IPS DF 4.7 (cell line): ENCODE measurements around the gene KRT12.
A peak's percentile ranks its signal among the peaks of the same experiment; 100 is the strongest.
"Not testable (repeated sequence)": the region's sequence is repeated elsewhere in the genome, so short reads cannot be mapped to it uniquely, and the experiment has no call there.

Source experiments
- DNase-seq: peaks from one replicate; pipeline ENCODE4 v3.0.0-alpha.2; 2013; ENCODE audit warnings: low spot score; ENCODE audit errors: extremely low read depth

The KRT12 gene

GRCh38 chr17:40884708-40885512 lies 17.9 kb upstream of the KRT12 start, which contains the start of gene KRT20:
TSS of gene KRT20 (minus strand) at chr17:40885242. CDS start at chr17:40885185, 57 bp downstream.
- no peak for DNase-seq

- no peak for DNase-seq
Observed at GRCh38 chr17:40883626-40884334, 16.8 kb upstream of the KRT12 start.

- no peak for DNase-seq
Observed at GRCh38 chr17:40883031-40883430, 16.0 kb upstream of the KRT12 start.

GRCh38 chr17:40879026-40879425 lies 12.0 kb upstream of the KRT12 start:
- DNase-seq = no peak

GRCh38 chr17:40878044-40878443 lies 11.0 kb upstream of the KRT12 start:
- no peak for DNase-seq

GRCh38 chr17:40873801-40874200 lies 6.8 kb upstream of the KRT12 start:
- DNase-seq = no peak

GRCh38 chr17:40873255-40873654 lies 6.2 kb upstream of the KRT12 start:
- no peak for DNase-seq

GRCh38 chr17:40872416-40872815 lies 5.4 kb upstream of the KRT12 start:
- no peak for DNase-seq

- DNase-seq = no peak
Observed at GRCh38 chr17:40871316-40871715, 4.3 kb upstream of the KRT12 start.

- no peak for DNase-seq
Observed at GRCh38 chr17:40870136-40870535, 3.1 kb upstream of the KRT12 start.

GRCh38 chr17:40864661-40865390 lies 2.2 kb downstream of the KRT12 start:
- no peak for DNase-seq

GRCh38 chr17:40862985-40863733 lies 3.9 kb downstream of the KRT12 start:
- peak; percentile 62 for DNase-seq

GRCh38 chr17:40859536-40859935 lies 7.5 kb downstream of the KRT12 start:
- no peak for DNase-seq

GRCh38 chr17:40858667-40859066 lies 8.4 kb downstream of the KRT12 start:
- DNase-seq = not testable (repeated sequence)

GRCh38 chr17:40857535-40857934 lies 9.5 kb downstream of the KRT12 start:
- DNase-seq = no peak

- DNase-seq = no peak
Observed at GRCh38 chr17:40854175-40854814, 12.7 kb downstream of the KRT12 start.

- DNase-seq = no peak
Observed at GRCh38 chr17:40852364-40852763, 14.7 kb downstream of the KRT12 start.

GRCh38 chr17:40850293-40850972 lies 16.6 kb downstream of the KRT12 start:
- no peak for DNase-seq

- DNase-seq = no peak
Observed at GRCh38 chr17:40849723-40850122, 17.3 kb downstream of the KRT12 start.

- DNase-seq = no peak
Observed at GRCh38 chr17:40848583-40849235, 18.3 kb downstream of the KRT12 start.
